ENCODE data around the gene COQ10A.

COQ10A gene

DNA sequence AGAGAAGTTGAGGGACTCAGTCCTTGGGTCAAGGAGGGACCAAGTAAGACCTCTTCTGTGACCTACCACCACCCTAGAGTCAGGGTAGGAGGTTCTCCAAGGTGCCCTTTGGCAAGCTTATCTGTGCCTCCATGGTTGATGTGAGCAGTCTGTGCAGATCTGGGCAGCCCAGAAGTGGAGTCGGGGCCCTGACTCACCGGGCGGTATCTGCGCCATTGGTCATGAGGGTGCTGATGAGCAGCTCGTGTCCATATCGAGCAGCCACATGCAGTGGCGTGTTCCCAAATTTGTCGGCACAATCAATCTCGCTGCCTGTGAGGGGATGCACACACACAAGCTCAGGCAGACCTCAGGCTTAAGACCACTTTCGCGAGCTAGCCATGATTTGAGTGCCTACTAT lies 13.7 kb upstream of the COQ10A start:
- TF ChIP-seq TEAD4 (IDR thresholded peaks at IDR 0.05) = no peak

DNA sequence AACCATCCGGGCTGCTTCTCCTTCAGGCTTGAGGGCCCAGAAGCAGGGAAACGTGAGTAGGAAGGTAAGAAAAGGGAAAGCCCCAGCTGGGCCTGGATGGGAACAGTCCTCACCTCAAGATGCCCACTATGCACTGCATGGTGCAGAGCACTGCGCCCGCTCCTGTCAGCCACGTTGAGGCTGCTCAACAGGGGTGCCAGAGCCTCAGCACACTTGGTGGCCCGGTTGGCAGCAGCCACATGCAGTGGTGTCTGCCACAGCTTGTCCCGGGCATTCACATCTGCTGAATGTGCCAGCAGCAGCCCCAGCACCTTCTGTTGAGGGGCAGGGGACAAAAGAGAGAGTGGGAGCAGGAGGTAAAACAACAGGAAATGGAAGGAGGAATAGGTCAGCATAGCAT lies 11.1 kb upstream of the COQ10A start:
- TF ChIP-seq YY1 (IDR thresholded peaks at IDR 0.05; ENCODE audit: low read depth) = no peak
- TF ChIP-seq, protein P1, sequence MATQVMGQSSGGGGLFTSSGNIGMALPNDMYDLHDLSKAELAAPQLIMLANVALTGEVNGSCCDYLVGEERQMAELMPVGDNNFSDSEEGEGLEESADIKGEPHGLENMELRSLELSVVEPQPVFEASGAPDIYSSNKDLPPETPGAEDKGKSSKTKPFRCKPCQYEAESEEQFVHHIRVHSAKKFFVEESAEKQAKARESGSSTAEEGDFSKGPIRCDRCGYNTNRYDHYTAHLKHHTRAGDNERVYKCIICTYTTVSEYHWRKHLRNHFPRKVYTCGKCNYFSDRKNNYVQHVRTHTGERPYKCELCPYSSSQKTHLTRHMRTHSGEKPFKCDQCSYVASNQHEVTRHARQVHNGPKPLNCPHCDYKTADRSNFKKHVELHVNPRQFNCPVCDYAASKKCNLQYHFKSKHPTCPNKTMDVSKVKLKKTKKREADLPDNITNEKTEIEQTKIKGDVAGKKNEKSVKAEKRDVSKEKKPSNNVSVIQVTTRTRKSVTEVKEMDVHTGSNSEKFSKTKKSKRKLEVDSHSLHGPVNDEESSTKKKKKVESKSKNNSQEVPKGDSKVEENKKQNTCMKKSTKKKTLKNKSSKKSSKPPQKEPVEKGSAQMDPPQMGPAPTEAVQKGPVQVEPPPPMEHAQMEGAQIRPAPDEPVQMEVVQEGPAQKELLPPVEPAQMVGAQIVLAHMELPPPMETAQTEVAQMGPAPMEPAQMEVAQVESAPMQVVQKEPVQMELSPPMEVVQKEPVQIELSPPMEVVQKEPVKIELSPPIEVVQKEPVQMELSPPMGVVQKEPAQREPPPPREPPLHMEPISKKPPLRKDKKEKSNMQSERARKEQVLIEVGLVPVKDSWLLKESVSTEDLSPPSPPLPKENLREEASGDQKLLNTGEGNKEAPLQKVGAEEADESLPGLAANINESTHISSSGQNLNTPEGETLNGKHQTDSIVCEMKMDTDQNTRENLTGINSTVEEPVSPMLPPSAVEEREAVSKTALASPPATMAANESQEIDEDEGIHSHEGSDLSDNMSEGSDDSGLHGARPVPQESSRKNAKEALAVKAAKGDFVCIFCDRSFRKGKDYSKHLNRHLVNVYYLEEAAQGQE (IDR thresholded peaks at IDR 0.05; ENCODE audit: low read depth) = no peak
- TF ChIP-seq NFIC (IDR thresholded peaks at IDR 0.05) = no peak
- no peak for TF ChIP-seq TCF12 (IDR thresholded peaks at IDR 0.05; ENCODE audit: low read depth)
- no peak for TF ChIP-seq EGR1 (IDR thresholded peaks at IDR 0.05)
- TF ChIP-seq TAF1 (IDR thresholded peaks at IDR 0.05; ENCODE audit: low read depth) = no peak
- TF ChIP-seq FOXM1 (IDR thresholded peaks at IDR 0.05; ENCODE audit: borderline replicate concordance, low read depth) = no peak
- no peak for TF ChIP-seq EP300 (IDR thresholded peaks at IDR 0.05; ENCODE audit: borderline replicate concordance)
- no peak for TF ChIP-seq CEBPB (IDR thresholded peaks at IDR 0.05)
- TF ChIP-seq, protein P2, sequence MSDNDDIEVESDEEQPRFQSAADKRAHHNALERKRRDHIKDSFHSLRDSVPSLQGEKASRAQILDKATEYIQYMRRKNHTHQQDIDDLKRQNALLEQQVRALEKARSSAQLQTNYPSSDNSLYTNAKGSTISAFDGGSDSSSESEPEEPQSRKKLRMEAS (IDR thresholded peaks at IDR 0.05) = no peak
- TF ChIP-seq TEAD4 (IDR thresholded peaks at IDR 0.05) = no peak
- TF ChIP-seq RAD21 (IDR thresholded peaks at IDR 0.05; ENCODE audit: low read depth) = no peak
- no peak for TF ChIP-seq CREB1 (IDR thresholded peaks at IDR 0.05; ENCODE audit: low read depth)
- TF ChIP-seq, protein P3, sequence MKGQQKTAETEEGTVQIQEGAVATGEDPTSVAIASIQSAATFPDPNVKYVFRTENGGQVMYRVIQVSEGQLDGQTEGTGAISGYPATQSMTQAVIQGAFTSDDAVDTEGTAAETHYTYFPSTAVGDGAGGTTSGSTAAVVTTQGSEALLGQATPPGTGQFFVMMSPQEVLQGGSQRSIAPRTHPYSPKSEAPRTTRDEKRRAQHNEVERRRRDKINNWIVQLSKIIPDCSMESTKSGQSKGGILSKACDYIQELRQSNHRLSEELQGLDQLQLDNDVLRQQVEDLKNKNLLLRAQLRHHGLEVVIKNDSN (IDR thresholded peaks at IDR 0.05) = no peak
- no peak for TF ChIP-seq ZBTB7A (IDR thresholded peaks at IDR 0.05; ENCODE audit: low read depth)

DNA sequence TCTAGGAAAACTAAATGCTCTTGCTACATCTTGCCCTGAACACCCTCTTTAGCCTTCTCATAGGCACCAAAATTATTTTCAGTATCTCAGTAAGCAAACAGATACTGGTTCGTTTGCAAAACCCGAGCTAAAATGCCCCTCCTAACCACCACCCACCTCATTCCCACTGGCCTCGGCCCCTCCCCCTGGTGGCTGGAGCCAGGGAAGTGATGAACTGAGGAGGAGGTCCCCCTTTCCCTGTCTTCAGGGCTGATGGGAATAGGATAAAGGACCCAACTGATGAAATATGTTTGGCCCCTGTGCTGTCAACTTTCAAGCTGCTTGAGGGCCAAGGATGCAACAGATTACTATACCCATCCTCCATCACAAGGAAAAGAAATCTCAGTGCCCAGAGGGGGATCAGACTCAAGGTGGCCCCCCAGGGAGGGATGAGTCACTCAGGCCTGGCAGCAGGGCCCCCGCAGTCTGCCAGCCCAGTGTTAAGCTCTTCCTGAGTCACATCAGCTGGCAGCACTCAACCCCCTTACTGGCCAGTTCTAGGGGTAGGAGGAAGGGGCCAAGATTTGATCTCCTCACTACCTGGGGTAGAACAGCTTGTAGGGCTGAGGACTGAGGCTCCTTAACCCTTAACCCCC lies 10.3 kb upstream of the COQ10A start:
- no peak for TF ChIP-seq YY1 (IDR thresholded peaks at IDR 0.05; ENCODE audit: low read depth)
- no peak for TF ChIP-seq NFIC (IDR thresholded peaks at IDR 0.05)
- TF ChIP-seq CEBPB (IDR thresholded peaks at IDR 0.05) = no peak
- TF ChIP-seq EP300 (IDR thresholded peaks at IDR 0.05; ENCODE audit: borderline replicate concordance) = no peak
- TF ChIP-seq, protein P1 (IDR thresholded peaks at IDR 0.05; ENCODE audit: low read depth) = no peak
- no peak for TF ChIP-seq CREB1 (IDR thresholded peaks at IDR 0.05; ENCODE audit: low read depth)
- no peak for TF ChIP-seq EGR1 (IDR thresholded peaks at IDR 0.05)
- TF ChIP-seq, protein P2 (IDR thresholded peaks at IDR 0.05) = no peak
- no peak for TF ChIP-seq TCF12 (IDR thresholded peaks at IDR 0.05; ENCODE audit: low read depth)
- TF ChIP-seq TAF1 (IDR thresholded peaks at IDR 0.05; ENCODE audit: low read depth) = no peak
- TF ChIP-seq, protein P3 (IDR thresholded peaks at IDR 0.05) = no peak
- TF ChIP-seq RAD21 (IDR thresholded peaks at IDR 0.05; ENCODE audit: low read depth) = no peak

DNA sequence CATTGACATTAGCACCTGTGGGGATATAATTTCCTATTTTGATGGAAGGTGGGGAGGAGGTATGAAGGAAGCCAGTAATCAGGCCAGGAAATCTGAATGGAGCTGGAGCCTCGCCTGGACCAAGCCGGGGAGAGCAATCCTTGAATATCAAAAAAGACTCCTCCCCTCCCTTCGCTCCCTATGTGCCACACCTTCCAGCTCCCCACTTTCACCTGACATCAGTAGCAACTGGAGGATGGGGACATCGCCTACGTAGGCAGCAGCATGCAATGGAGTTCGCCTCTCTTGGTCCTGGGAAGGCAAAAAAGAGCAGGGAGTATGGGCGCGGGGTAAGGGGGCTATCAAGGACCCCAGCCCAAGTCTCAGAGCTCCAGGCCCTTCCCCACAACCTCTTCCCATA lies 9.7 kb upstream of the COQ10A start:
- TF ChIP-seq FOXM1 (IDR thresholded peaks at IDR 0.05; ENCODE audit: borderline replicate concordance, low read depth) (no peak), EP300 (IDR thresholded peaks at IDR 0.05; ENCODE audit: borderline replicate concordance) (no peak), TCF12 (IDR thresholded peaks at IDR 0.05; ENCODE audit: low read depth) (no peak), TAF1 (IDR thresholded peaks at IDR 0.05; ENCODE audit: low read depth) (no peak), YY1 (IDR thresholded peaks at IDR 0.05; ENCODE audit: low read depth) (no peak), CEBPB (IDR thresholded peaks at IDR 0.05) (no peak), ZBTB7A (IDR thresholded peaks at IDR 0.05; ENCODE audit: low read depth) (no peak), RAD21 (IDR thresholded peaks at IDR 0.05; ENCODE audit: low read depth) (no peak), TEAD4 (IDR thresholded peaks at IDR 0.05) (no peak), CREB1 (IDR thresholded peaks at IDR 0.05; ENCODE audit: low read depth) (no peak), NFIC (IDR thresholded peaks at IDR 0.05) (no peak), EGR1 (IDR thresholded peaks at IDR 0.05) (no peak)
- TF ChIP-seq, protein P3 (IDR thresholded peaks at IDR 0.05) = no peak
- TF ChIP-seq, protein P2 (IDR thresholded peaks at IDR 0.05) = no peak
- TF ChIP-seq, protein P1 (IDR thresholded peaks at IDR 0.05; ENCODE audit: low read depth) = no peak

All from Ishikawa (cell line).